Fibroblast of lung (primary cell): ENCODE results near the gene NOG. TPM values are rescaled to one million over a fixed set of nuclear protein-coding genes. Genes with fewer than 3 reads are reported as not detected.

ENCODE experiments used
- DNase-seq, 2 donors: peaks; one replicate each; pipeline versions ENCODE4 v3.0.0 to v3.0.0-alpha.2; 2010; ENCODE audit warnings: low read depth in 2 of 2
- H2AFZ ChIP-seq: 2 replicates; pipeline ENCODE4 v1.5.1; 2012; ENCODE audit warnings: low read length, control low read depth, inconsistent platforms
- H3K27ac ChIP-seq: 2 replicates; pipeline ENCODE4 v1.5.1; 2011; ENCODE audit warnings: low read length, control low read depth; ENCODE audit not compliant: insufficient read depth
- H3K27me3 ChIP-seq: 2 replicates; pipeline ENCODE4 v1.5.1; 2011; ENCODE audit warnings: mild to moderate bottlenecking, low read length; ENCODE audit not compliant: control insufficient read depth, insufficient read depth
- H3K36me3 ChIP-seq: 2 replicates; pipeline ENCODE4 v1.5.1; 2011; ENCODE audit warnings: low read length; ENCODE audit not compliant: control insufficient read depth, insufficient read depth
- H3K4me1 ChIP-seq: 2 replicates; pipeline ENCODE4 v1.5.1; 2011; ENCODE audit warnings: low read length; ENCODE audit not compliant: control insufficient read depth, insufficient read depth; ENCODE audit errors: extremely low read depth
- H3K4me2 ChIP-seq: 2 replicates; pipeline ENCODE4 v1.5.1; 2011; ENCODE audit warnings: low read length, control low read depth; ENCODE audit not compliant: insufficient read depth; ENCODE audit errors: extremely low read depth
- H3K4me3 ChIP-seq, 4 experiments: fragments of 200-600 bp in 1 of 4; sonication (generic) in 1 of 4; replicated peaks in 1 of 4; 2 replicates each; pipeline ENCODE4 v1.5.1; 2011 to 2016; ENCODE audit warnings: low read length in 4 of 4, low read depth in 3 of 4, mild to moderate bottlenecking in 3 of 4, control low read depth in 2 of 4, inconsistent platforms in 1 of 4, mixed read lengths in 1 of 4; ENCODE audit not compliant: insufficient read depth in 1 of 4; ENCODE audit errors: control extremely low read depth in 1 of 4
- H3K79me2 ChIP-seq: 2 replicates; pipeline ENCODE4 v1.5.1; 2012; ENCODE audit warnings: mild to moderate bottlenecking, low read length, inconsistent platforms; ENCODE audit not compliant: control insufficient read depth, insufficient read depth
- H3K9ac ChIP-seq: 2 replicates; pipeline ENCODE4 v1.5.1; 2011; ENCODE audit warnings: mild to moderate bottlenecking, low read length, control low read depth; ENCODE audit not compliant: insufficient read depth
- H3K9me3 ChIP-seq: 2 replicates; pipeline ENCODE4 v1.5.1; 2012; ENCODE audit warnings: low read depth, low read length; ENCODE audit not compliant: control insufficient read depth, insufficient read depth
- H4K20me1 ChIP-seq: 2 replicates; pipeline ENCODE4 v1.5.1; 2011; ENCODE audit warnings: low read length; ENCODE audit not compliant: control insufficient read depth, insufficient read depth; ENCODE audit errors: extremely low read depth
- CTCF ChIP-seq, 2 donors: IDR thresholded peaks in 1 of 2; conservative IDR thresholded peaks in 1 of 2; 1 replicate in 1 of 2; 2 replicates in 1 of 2; pipeline ENCODE4 v1.5.1; 2011 to 2012; ENCODE audit warnings: low read length in 2 of 2, control low read depth in 1 of 2, inconsistent platforms in 1 of 2, low read depth in 1 of 2, mild to moderate bottlenecking in 1 of 2
- EZH2 ChIP-seq: IDR thresholded peaks from 2 replicates; pipeline ENCODE4 v1.5.1; 2012; ENCODE audit warnings: low read length, control low read depth, mild to moderate bottlenecking; ENCODE audit errors: missing control alignments
- polyA plus RNA-seq, 2 donors: library from polyadenylated mRNA; depleted of rRNA in 1 of 2; stranded (reverse) in 1 of 2; unstranded in 1 of 2; fragments of >200 nt; gene quantifications; 2 replicates each; pipeline ENCODE4 v1.2.1, GENCODE V29; 2011 to 2012; ENCODE audit warnings: missing spikeins in 1 of 2
- total RNA-seq: library from RNA; depleted of rRNA; stranded (reverse); fragments of >200 nt; gene quantifications from 2 replicates; pipeline ENCODE4 v1.2.1, GENCODE V29; 2014

NOG gene
- total and polyA plus RNA-seq, 2 donors (not counting 1 experiment from before 2014, with no cell fraction given), result 0.73 to 0.99 TPM

GRCh38 chr17:56548661-56549060, 44.8 kb upstream of the NOG start:
- Histone ChIP-seq H3K4me3 (no peak overlapping the region), H3K36me3 (no peaks in the 10 kb centered on the region), H3K9me3 (no peaks in the 10 kb centered on the region), H3K79me2 (no peaks in the 10 kb centered on the region), H2AFZ (no peak overlapping the region), H3K4me1 (no peaks in the 10 kb centered on the region), H3K27me3 (no peaks in the 10 kb centered on the region), H3K9ac (no peak overlapping the region), H4K20me1 (no peaks in the 10 kb centered on the region), H3K4me2 (no peak overlapping the region), H3K27ac (no peak overlapping the region)
- TF ChIP-seq EZH2 (no peak), CTCF (conservative IDR thresholded peaks at IDR 0.05 in 1 of 2, IDR thresholded peaks at IDR 0.05 in 1 of 2; ENCODE audit: low read depth in 1 of 2, low read length in 2 of 2) (no peak)
- DNase-seq, result no peak

- Histone ChIP-seq H3K4me2 (no peak overlapping the region), H3K36me3 (no peaks in the 10 kb centered on the region), H3K9ac (no peak overlapping the region), H3K27ac (no peak overlapping the region), H3K4me3 (no peak overlapping the region), H4K20me1 (no peaks in the 10 kb centered on the region), H2AFZ (no peak overlapping the region), H3K4me1 (no peaks in the 10 kb centered on the region), H3K9me3 (no peaks in the 10 kb centered on the region), H3K27me3 (no peaks in the 10 kb centered on the region), H3K79me2 (no peaks in the 10 kb centered on the region)
- TF ChIP-seq CTCF (conservative IDR thresholded peaks at IDR 0.05 in 1 of 2, IDR thresholded peaks at IDR 0.05 in 1 of 2; ENCODE audit: low read depth in 1 of 2, low read length in 2 of 2) (no peak), EZH2 (no peak)
- DNase-seq, result no peak
Observed at GRCh38 chr17:56549501-56549900, 44.0 kb upstream of the NOG start.

GRCh38 chr17:56557682-56558081, 35.8 kb upstream of the NOG start:
- no peaks in the 10 kb centered on the region for H4K20me1 ChIP-seq
- no peak overlapping the region for H3K4me2 ChIP-seq
- H3K79me2 ChIP-seq, result no peaks in the 10 kb centered on the region
- no peak overlapping the region for H2AFZ ChIP-seq
- H3K9me3 ChIP-seq, result no peaks in the 10 kb centered on the region
- H3K36me3 ChIP-seq, result no peaks in the 10 kb centered on the region
- H3K27ac ChIP-seq, result no peak overlapping the region
- H3K4me3 ChIP-seq, result no peak overlapping the region
- no peak overlapping the region for H3K9ac ChIP-seq
- TF ChIP-seq EZH2 (no peak), CTCF (conservative IDR thresholded peaks at IDR 0.05 in 1 of 2, IDR thresholded peaks at IDR 0.05 in 1 of 2; ENCODE audit: low read depth in 1 of 2, low read length in 2 of 2) (no peak)
- DNase-seq, result no peak
- H3K27me3 ChIP-seq, result no peaks in the 10 kb centered on the region
- no peaks in the 10 kb centered on the region for H3K4me1 ChIP-seq
